GM18858 (cell line): ENCODE data around the gene IGSF23.
"Not testable (repeated sequence)": the region's sequence is repeated elsewhere in the genome, so short reads cannot be mapped to it uniquely, and the experiment has no call there.

Experiments
- ATAC-seq: cut with Tn5 transposase; IDR thresholded peaks from one replicate; pipeline ENCODE4 v1.9.1; 2021; ENCODE audit not compliant: unreplicated experiment

Gene IGSF23

GRCh38 chr19:44611812-44612295, 1.5 kb upstream of the IGSF23 start:
- no peak for ATAC-seq

GRCh38 chr19:44614313-44614712, 950 bp downstream of the IGSF23 start:
- ATAC-seq, result no peak

GRCh38 chr19:44615863-44616247, 2.5 kb downstream of the IGSF23 start:
- ATAC-seq, result no peak

GRCh38 chr19:44617110-44617880, 3.9 kb downstream of the IGSF23 start:
- ATAC-seq, result no peak

- no peak for ATAC-seq
Measured at GRCh38 chr19:44618640-44619357, 5.4 kb downstream of the IGSF23 start.

- no peak for ATAC-seq
Measured at GRCh38 chr19:44620667-44621066, 7.3 kb downstream of the IGSF23 start.

GRCh38 chr19:44621367-44621766, 8.0 kb downstream of the IGSF23 start:
- no peak for ATAC-seq

GRCh38 chr19:44623080-44623479, 9.7 kb downstream of the IGSF23 start:
- no peak for ATAC-seq

GRCh38 chr19:44623626-44624025, 10.3 kb downstream of the IGSF23 start:
- ATAC-seq, result no peak

- ATAC-seq, result no peak
Measured at GRCh38 chr19:44624840-44625354, 11.5 kb downstream of the IGSF23 start.

GRCh38 chr19:44625637-44626036, 12.3 kb downstream of the IGSF23 start:
- ATAC-seq, result not testable (repeated sequence)

- ATAC-seq, result no peak
Measured at GRCh38 chr19:44626048-44626624, 12.8 kb downstream of the IGSF23 start.

- no peak for ATAC-seq
Measured at GRCh38 chr19:44627631-44628030, 14.3 kb downstream of the IGSF23 start.

GRCh38 chr19:44628793-44629192, 15.4 kb downstream of the IGSF23 start:
- no peak for ATAC-seq

GRCh38 chr19:44631611-44632010, 18.2 kb downstream of the IGSF23 start:
- ATAC-seq, result not testable (repeated sequence)

- ATAC-seq, result not testable (repeated sequence)
Measured at GRCh38 chr19:44634058-44634457, 20.7 kb downstream of the IGSF23 start.

- ATAC-seq, result no peak
Measured at GRCh38 chr19:44634785-44635184, 21.4 kb downstream of the IGSF23 start.

GRCh38 chr19:44635581-44636438, 22.4 kb downstream of the IGSF23 start:
- ATAC-seq, result no peak

- ATAC-seq, result no peak
Measured at GRCh38 chr19:44636439-44637389, 23.4 kb downstream of the IGSF23 start.

- no peak for ATAC-seq
Measured at GRCh38 chr19:44637390-44637764, 24.0 kb downstream of the IGSF23 start.
